ENCODE data around the gene FZD8.

The FZD8 gene

GRCh38 chr10:35640951-35641675, 983 bp downstream of the FZD8 start:
- peak in 2 of 4 experiments; percentile 1 to 11 for DNase-seq

- DNase-seq, result peak in 1 of 4 experiments; percentile 2
Measured at GRCh38 chr10:35640474-35640873, 1.6 kb downstream of the FZD8 start.

- no peak for DNase-seq
Measured at GRCh38 chr10:35639728-35640401, 2.2 kb downstream of the FZD8 start.

GRCh38 chr10:35639021-35639727, 2.9 kb downstream of the FZD8 start:
- DNase-seq, result no peak

- DNase-seq, result no peak
Measured at GRCh38 chr10:35638101-35638500, 4.0 kb downstream of the FZD8 start.

GRCh38 chr10:35637462-35637861, 4.6 kb downstream of the FZD8 start:
- no peak for DNase-seq

GRCh38 chr10:35636956-35637355, 5.1 kb downstream of the FZD8 start:
- DNase-seq, result no peak

DNA sequence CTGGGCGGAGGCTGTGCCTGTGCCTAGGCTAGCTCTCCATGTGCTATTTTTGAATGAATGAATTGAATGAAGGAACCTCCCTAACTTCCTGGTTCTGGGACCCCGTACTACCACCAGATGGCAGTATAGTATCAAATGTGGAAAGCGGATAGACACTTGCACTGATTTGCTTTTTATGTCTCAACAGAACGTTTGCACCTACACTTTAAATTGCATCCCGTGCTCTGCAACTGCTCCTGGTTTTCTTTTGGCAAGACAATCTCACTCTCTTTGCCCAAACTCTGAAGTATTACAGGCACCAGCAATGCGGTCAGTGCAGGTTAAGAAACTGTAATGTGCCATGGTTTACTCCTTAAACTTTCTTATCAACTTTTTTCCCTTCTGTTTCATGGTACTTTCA, 6.5 kb downstream of the FZD8 start:
- no peak for DNase-seq

DNA sequence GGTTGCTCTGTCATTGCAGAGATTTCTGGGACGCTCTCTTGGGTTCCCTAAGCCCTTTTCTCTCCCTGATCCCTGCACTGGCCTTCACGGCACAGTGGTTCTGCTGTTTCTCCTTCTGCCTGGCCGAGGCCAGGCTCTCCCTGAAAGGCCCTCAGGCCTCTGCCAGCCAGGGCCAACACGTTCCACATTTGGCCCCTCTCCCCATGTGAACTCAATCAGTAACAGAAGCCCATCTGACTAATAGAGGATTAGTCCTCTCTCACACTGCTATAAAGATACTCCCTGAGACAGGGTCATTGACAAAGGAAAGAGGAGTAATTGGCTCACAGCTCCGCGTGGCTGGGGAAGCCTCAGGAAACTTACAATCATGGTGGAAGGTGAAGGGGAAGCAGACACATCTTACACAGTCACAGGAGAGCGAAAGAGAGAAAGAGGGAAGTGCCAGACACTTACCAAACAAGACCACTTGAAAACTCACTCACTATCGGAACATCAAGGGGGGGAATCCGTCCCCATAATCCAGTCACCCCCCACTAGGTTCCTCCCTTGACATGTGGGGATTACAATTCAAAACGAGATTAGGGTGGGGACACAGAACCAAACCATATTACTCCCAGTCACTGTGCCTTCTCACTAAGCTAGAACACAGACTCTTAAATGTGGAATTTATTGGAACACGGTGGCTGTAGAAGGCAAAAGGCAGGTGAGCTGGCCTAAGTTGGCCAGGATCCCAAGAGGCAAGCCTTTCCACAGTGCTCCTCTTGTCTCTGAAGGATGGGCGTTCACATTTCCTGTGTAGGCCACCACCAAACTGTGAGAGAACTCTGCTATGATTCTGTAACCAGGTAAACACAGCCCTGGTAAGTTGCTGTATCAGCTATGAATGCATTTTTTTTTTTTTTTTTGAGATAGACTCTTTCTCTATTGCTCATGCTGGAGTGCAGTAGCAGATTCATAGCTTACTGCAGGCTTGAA, 8.8 kb downstream of the FZD8 start:
- no peak for DNase-seq

- no peak for DNase-seq
Measured at GRCh38 chr10:35632027-35632426, 10.1 kb downstream of the FZD8 start.

GRCh38 chr10:35631404-35631803, 10.7 kb downstream of the FZD8 start:
- no peak for DNase-seq

DNA sequence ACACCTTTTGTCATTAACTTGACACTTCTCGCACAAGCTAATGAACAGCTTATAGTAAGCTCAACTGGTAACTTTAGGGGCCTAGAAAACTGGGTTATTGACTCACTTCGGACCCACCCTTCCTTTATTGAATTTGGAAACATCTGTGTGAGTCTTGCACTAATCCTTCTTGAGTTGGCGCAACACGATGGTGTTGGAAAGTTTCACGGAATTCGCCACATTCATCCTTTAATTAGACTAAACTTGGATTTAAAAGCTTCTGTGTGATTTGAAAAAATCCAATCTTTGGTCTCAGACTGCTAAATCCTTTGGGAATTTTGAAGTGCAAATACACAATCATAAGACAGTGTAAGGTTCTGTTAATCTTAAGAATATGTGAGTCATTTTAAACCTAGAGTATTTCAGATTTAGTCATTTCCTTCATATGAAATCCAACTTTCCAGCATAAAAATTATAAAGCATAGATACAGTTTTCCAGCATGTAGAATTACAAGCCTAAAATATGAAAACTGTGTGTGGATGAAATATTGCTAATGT, 15.1 kb downstream of the FZD8 start:
- DNase-seq, result no peak

DNA sequence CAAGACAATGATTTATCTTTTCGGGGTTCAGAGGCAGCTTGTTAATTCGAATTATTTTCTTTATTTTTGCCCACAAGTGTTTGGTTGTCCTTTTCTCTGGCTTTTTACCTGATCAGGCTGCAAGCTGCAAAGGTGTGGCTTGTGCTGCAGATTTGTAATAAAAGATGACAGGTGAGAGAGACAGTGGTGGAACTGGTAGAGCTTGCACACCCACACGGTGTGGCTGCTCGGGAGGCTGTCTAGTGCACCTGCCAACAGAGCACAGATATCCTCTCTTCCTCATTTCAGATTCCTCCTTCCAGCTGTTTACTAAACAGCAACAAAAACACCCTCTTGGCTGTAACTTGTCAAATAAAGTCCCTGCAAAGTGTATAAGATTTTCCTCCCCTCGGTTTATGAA, 27.8 kb downstream of the FZD8 start:
- DNase-seq, result no peak

- DNase-seq, result no peak
Measured at GRCh38 chr10:35613597-35614226, 28.4 kb downstream of the FZD8 start.

GRCh38 chr10:35613107-35613440, 29.0 kb downstream of the FZD8 start:
- DNase-seq, result no peak

DNA sequence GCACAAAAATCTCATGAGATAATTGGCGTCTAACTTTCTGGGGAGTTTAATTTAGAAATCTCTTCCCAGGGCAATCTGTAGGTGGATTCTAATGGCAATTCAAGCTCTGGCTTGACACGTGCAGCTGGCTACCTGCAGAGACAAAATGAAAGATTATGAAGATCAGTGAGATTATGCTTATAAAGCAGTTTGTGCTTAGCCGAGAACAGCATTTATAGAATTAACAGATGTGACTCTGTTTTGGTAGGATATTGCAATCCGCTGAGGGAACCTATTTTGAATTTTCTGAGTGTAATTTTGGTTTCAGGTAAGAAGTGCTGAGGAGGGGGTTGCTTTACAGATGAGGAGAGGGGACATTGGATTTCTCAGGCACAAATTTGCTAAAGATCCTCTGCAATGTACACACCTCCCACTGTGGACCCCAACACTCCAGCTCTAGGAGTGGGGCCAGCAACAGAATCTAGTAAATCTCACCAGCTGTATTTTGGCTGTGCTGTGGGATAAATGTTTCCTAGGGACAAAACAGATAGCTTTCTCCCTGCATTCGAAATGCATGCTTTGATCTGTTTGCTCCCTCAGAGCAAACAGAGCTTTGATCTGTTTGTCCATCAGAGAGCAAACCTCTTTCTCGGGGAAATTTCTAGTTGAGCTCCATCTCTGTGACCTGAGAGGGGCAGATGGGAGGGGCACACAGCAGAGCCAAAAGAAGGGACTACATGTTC, 29.6 kb downstream of the FZD8 start:
- no peak for DNase-seq

DNA sequence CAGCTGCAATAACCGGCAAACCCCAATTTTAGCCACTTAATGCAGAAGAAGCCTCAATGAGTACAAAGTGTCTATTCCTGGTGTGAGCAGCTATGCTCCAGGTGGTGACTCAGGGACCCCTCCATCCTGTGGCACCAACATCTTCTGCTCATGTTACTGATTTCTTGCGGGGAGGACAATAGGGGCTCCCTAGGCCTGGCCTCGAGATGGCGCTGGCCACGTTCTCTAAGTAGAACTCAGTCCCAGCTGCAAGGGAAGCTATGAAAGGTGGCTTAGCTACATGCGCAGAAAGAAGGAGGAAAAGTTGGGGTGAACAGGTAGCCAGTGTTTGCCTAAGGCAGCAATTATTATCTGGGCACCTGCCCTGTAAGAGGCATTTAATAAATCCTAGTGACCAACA, 30.3 kb downstream of the FZD8 start:
- no peak for DNase-seq

DNA sequence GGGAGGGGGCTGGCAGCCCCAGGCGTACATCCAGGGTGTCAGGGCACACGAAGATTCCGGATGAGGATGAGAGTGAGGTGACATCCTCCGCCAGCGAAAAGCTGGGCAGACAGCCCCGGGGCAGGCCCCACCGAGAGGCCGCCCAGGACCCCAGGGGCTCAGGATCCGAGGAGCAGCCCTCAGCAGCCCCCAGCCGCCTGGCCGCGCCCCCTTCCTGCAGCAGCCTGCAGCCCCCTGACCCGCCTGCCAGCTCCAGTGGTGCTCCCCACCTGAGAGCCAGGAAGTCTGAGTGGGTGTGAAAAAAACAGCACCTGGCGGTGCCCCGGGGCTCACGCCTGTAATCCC, 33.8 kb downstream of the FZD8 start:
- no peak for DNase-seq

DNA sequence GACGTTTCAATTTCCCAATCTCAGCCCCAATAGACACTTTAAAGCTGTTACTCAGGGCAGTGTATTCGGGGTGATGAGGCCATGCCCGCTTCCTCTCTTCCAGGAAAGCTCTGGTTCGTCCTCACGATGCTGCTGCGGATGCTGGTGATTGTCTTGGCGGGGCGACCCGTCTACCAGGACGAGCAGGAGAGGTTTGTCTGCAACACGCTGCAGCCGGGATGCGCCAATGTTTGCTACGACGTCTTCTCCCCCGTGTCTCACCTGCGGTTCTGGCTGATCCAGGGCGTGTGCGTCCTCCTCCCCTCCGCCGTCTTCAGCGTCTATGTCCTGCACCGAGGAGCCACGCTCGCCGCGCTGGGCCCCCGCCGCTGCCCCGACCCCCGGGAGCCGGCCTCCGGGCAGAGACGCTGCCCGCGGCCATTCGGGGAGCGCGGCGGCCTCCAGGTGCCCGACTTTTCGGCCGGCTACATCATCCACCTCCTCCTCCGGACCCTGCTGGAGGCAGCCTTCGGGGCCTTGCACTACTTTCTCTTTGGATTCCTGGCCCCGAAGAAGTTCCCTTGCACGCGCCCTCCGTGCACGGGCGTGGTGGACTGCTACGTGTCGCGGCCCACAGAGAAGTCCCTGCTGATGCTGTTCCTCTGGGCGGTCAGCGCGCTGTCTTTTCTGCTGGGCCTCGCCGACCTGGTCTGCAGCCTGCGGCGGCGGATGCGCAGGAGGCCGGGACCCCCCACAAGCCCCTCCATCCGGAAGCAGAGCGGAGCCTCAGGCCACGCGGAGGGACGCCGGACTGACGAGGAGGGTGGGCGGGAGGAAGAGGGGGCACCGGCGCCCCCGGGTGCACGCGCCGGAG, 34.4 kb downstream of the FZD8 start:
- no peak for DNase-seq

DNA sequence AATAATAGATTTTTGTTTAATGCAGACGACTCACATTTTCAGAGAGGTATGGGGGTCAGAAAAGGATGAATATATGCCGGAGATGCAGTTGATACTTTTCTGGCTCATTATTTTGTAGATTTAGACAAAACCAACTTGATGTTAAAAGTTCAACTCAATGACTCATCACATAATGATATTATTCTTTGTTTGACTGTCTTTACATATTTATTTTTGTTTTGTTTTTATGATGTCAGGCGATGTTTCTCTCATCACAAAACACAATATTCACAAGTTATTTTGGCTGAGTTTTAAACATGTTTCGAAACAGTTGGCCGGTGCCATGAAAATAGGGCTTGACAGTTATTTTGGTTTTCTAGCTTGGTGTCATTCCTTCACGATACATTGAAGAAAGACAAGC, 35.7 kb downstream of the FZD8 start:
- DNase-seq, result no peak

GRCh38 chr10:35605191-35605590, 36.9 kb downstream of the FZD8 start, which contains the start of gene GJD4:
Gene GJD4, plus strand, starts transcription at chr10:35605341. Its CDS starts 227 bp downstream, at chr10:35605568.
- DNase-seq, result no peak

Data from activated naive CD4-positive, alpha-beta T cell (primary cell).